ENCODE results near the gene KRTAP12-1.
"Not testable (repeated sequence)": the region's sequence is repeated elsewhere in the genome, so short reads cannot be mapped to it uniquely, and the experiment has no call there.

Gene KRTAP12-1

DNA sequence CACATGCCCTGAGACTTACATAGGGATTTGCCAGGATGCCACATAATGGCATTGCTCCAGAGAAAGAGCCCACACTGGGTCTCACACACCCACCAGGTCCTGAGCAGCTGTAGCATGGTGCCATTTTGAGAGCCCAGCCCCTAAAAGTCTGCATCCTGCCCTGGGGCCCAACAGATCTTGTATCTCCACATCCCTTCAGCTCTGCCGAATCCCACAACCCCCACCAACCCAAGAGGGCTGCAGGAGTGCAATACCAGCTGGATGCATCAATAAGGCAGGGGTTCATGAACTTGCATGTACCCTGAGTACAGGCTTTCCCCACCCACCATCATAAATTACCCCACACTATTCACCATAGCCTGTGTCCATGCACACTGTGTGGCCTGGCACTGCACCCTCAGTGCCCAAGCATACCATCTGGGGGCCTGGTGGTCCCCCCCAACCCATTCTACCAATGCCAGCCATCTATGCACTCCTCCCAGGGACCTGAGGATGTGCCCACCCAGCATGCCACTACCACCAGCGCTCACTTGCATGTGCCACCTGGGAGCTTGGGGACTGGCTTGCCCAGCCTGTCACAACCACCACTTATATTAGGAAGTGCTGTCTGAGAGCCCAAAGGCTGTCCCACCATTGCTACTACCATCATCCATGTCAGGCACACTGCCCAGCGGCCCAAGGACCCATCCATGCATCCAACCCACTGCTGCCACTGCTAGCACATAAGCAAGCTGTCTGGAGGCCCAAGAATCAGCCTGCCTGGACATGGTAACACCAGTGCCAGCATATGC lies 11.1 kb downstream of the KRTAP12-1 start:
- no peak for DNase-seq (ENCODE audit: low read depth in 1 of 2, low spot score in 1 of 2)

GRCh38 chr21:44667612-44668011 lies 14.4 kb downstream of the KRTAP12-1 start:
- DNase-seq (ENCODE audit: low read depth in 1 of 2, low spot score in 1 of 2): no peak

DNA sequence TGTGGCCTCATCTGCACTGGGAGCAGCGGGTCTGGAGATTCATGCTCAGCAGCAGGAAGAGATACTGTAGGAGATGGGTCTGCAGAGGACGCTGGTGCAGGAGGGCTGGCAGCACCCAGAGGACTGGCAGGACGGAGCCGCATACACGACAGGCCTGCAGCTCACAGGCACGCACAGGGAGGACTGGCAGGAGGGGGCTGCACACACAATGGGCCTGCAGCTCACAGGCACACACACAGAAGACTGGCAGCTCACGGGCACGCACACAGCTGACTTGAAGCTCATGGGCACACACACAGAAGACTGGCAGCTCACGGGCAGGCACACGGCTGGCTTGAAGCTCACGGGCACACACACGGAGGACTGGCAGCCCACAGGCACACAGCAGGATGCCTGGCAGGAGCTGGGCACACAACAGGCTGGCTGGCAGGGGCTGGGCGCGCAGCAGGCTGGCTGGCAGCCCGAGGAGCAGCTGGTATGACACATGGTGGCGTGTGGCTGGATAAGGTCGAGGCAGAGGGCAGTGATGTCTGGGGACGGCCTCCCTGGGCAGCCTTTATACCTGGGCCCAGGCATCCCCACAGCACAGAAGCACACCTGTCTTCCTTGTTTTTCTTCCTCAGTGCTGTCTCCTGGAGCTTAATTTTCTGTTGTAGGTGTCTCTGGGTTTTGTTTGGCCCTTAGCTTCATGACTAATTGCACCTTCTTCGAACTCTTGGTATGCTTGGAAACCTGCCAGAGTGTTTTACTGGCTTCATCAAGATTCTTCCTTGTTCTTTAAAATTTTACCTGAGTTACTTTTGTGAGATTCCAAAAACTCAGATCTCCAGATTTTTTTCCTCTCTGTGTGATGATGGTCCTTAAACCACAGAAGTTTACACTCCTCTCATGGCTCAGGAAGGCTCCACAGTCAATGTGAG lies 15.3 kb downstream of the KRTAP12-1 start, which contains the start of gene KRTAP12-2:
Gene KRTAP12-2 (minus strand): TSS at position 527 of the 920 bp plus-strand sequence. CDS start 41 bp downstream, at position 486.
- DNase-seq (ENCODE audit: low read depth in 1 of 2, low spot score in 1 of 2): no peak

GRCh38 chr21:44664691-44665090 lies 17.3 kb downstream of the KRTAP12-1 start:
- DNase-seq (ENCODE audit: low read depth in 1 of 2, low spot score in 1 of 2): no peak

DNA sequence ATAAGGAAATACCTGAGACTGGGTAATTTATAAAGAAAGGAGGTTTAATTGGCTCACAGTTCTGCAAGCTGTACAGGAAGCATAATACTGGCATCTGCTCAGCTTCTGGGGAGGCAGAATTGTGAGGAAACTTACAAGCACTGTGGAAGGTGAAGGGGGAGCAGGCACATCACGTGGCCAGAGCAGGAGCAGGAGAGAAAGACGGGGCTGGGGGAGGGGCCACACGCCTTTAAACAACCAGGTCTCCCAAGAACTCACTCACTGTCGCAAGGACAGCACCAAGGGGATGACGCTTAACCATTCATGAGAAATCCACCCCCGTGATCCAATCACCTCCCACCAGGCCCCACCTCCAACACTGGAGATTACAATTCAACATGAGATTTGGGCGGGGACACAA lies 20.4 kb downstream of the KRTAP12-1 start:
- not testable (repeated sequence) for DNase-seq (ENCODE audit: low read depth in 1 of 2, low spot score in 1 of 2)

GRCh38 chr21:44658913-44659595 lies 22.9 kb downstream of the KRTAP12-1 start:
- no peak for DNase-seq (ENCODE audit: low read depth in 1 of 2, low spot score in 1 of 2)

DNA sequence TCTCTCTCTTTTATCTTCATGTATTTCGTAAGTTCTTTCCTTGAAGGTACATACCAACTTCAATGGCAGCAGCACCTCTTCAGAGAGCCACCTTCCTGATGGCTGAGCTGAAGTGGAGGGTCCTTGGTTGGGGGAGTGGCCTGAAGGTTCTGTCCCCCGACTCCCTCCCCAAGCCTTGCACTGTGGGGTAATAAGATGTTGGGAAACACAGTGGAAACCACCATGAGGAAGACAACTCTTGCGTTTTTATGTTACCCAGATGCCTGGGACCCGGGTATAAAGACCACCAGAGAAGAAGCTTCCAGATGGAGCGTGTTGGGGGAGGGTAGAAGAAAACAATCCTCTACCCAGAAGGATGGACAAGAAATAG lies 23.4 kb downstream of the KRTAP12-1 start:
- DNase-seq (ENCODE audit: low read depth in 1 of 2, low spot score in 1 of 2): no peak

DNA sequence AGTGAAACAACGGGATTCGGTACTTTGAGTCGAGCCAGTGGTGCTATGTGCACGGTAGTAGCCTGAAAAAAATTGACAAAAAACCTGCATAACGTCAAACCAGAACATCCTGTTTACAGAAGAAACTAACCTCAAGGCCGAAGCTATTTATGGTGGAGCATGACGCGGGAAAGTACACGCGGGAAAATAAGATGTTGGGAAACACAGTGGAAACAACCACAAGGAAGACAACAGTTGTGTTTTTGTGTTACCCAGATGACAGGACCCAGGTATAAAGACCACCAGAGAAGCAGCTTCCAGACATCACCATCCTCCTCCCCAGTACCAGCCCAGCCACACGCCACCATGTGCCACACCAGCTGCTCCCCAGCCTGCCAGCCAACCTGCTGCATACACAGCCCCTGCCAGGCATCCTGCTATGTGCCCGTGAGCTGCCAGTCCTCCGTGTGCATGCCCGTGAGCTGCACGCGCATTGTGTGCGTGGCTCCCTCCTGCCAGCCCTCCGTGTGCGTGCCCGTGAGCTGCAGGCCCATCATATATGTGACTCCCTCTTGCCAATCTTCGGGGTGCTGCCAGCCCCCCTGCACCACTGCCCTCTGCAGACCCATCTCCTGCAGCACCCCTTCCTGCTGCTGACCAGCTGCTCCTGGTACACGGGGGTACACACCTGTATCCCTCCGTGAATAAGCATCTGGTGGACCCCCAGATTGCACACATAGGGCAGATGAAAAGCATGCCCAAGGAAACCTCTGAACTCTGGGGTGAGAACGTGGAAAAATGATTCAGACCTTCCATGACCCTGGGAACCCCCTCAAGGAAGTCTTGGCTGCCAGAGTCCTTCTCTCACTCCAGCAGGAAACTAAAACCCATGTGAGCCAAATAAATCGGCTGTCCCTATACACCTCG lies 24.1 kb downstream of the KRTAP12-1 start, which contains the start of gene KRTAP12-3:
Gene KRTAP12-3 (plus strand): TSS at position 298 of the 906 bp plus-strand sequence. CDS start 48 bp downstream, at position 346.
- DNase-seq (ENCODE audit: low read depth in 1 of 2, low spot score in 1 of 2): no peak

GRCh38 chr21:44656868-44657267 lies 25.1 kb downstream of the KRTAP12-1 start:
- no peak for DNase-seq (ENCODE audit: low read depth in 1 of 2, low spot score in 1 of 2)

GRCh38 chr21:44654576-44655175 lies 27.3 kb downstream of the KRTAP12-1 start, which contains the start of gene KRTAP12-4:
Gene KRTAP12-4, minus strand, starts transcription at chr21:44654659. Its CDS starts 45 bp downstream, at chr21:44654614.
- DNase-seq (ENCODE audit: low read depth in 1 of 2, low spot score in 1 of 2): no peak

GRCh38 chr21:44653656-44654575 lies 28.0 kb downstream of the KRTAP12-1 start:
- no peak for DNase-seq (ENCODE audit: low read depth in 1 of 2, low spot score in 1 of 2)

DNA sequence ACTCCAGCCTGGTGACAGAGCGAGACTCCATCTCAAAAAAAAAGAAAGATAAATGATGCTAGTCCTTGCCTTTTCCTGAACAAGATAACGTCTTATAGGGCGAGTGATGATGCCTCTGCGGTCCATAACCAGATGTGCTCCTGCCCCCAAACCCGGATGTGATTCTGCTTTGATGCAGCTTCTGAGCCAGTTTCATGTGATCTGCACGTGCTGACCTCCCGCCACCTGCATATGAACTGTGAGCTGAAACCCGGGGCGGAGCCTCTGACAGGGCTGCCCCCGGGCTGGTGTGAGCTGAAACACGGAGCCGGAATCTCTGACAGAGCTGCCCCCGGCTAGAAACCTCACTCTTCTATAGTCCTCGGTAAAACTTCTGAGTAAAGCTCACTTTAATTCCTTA lies 28.8 kb downstream of the KRTAP12-1 start:
- no peak for DNase-seq (ENCODE audit: low read depth in 1 of 2, low spot score in 1 of 2)

DNA sequence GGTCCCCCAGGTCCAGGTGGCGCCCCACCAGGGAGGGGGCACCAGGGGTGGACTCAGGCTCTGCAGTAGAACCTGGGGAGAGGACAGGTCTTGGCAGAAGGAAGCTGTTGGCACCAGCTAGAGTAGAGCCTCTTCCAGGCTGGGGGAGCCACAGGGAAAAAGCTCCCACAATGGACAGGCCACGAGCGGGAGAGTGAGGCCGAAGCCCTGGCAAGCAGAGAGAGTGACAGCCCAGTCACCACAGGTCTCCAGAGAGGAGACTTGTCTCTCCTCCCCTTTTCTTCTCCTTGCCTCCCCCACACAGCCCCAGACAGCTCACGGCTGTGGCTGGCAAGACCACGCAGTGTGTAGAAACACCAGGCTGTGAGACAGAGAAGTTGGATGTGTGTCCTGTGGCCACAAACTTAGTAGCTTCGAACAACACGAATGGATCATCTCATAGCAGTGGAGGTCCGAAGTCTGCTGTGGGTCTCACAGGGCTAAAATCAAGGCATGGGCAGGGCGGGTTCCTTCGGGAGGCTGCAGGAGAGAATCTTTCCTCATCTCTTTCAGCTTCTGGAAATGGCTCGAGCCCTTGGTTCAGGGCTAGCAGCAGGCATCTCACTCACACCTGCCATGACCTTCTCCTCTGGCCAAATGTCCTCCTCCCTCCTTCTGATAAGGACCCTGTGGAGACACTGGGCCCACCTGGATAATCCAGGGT lies 30.8 kb downstream of the KRTAP12-1 start:
- DNase-seq (ENCODE audit: low read depth in 1 of 2, low spot score in 1 of 2): no peak

DNA sequence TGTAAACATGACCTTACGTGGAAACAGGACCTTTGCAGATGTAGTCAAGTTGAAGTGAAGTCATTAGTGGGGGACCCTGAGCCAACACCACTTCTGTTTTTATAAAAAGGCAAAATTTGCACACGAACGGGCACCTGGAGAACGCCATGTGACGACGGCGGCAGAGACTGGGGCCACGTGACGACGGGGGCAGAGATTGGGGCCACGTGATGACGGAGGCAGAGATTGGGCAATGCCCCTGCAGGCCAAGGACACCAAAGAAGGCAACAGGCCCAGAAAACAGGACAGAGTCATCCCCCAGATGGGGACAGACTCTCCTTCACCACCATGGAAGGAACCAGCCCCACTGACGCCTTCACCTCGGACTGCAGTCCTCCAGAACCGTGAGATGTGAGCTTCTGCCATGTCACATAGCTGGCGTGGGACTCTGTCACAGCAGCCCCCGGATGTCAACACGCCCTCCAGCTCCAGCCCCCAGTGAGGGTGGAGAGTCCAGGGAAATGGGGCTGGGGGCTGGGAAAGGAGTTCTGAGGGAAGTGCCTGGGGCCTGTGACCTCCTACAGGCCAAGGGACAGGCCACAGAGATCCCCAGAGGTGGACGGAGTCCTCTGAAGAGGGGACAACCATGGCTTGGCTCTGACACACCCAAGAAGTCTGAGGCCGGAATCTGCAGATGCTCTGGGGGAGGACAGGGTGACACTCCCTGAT lies 31.5 kb downstream of the KRTAP12-1 start:
- no peak for DNase-seq (ENCODE audit: low read depth in 1 of 2, low spot score in 1 of 2)

- no peak for DNase-seq (ENCODE audit: low read depth in 1 of 2, low spot score in 1 of 2)
These were observed 32.4 kb downstream of the KRTAP12-1 start for GRCh38 chr21:44649521-44650100.

DNA sequence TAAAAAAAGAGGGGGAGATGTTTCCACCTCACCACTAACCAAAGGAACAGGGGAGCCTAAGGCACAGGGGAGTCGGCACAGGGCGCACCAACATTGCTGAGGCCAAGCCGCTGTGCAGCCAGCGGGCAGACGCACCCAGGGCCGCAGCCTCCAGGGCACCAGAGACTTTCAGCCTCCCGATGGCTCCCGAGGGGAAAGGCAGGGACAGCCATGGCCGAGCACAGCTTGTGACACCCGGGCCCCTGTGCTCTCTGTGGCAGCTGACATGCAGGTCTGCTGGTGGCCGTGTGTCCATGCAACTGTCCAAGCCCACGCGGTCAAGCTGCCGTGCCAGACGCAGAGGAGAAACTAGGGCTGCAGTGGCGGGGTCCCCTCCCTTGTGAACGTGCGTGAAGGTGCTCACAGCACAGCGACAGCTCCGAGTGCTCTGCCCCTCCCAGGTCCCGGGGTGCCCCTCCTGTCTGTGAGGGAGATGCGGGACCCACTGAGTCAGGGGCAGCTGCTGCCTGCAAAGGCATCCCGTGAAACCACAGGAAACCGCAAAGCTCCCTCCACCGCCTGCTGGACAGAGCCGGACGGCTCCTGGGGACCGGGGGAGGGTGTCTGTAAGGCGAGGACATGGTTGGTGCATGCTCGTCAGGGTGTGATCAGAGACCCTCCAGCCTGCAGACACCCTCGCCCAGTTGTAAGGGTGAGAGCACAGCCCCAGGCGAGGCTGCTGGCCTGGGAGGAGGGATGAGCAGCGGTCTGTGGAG lies 33.2 kb downstream of the KRTAP12-1 start:
- no peak for DNase-seq (ENCODE audit: low read depth in 1 of 2, low spot score in 1 of 2)

Measured in activated CD4-positive, alpha-beta T cell treated with anti-CD3 and anti-CD28 coated beads, Interleukin-2, amount 50 U/mL, for 24 hours (primary cell).